HepG2 (cell line): ENCODE data around the gene CBLC. TPM values are rescaled to one million over a fixed set of nuclear protein-coding genes. Genes with fewer than 3 reads are reported as not detected.

ENCODE experiments used
- ATAC-seq: fragments of 200-7000 bp; cut with Tn5 transposase; 3 replicates; pipeline ENCODE4 v1.9.1; 2020; ENCODE audit warnings: mild to moderate bottlenecking, moderate library complexity
- BruUV-seq: library from RNA; stranded (reverse); fragments of 400-500 nt; replicated peaks from 2 replicates; lab custom pipeline; 2021; lab: Mats Ljungman, UMichigan
- CTCF ChIA-PET: fragments of 300-600 bp; formaldehyde crosslinking; extraction: SDS; loops from one replicate; lab custom pipeline; 2021; ENCODE audit warnings: low total read pairs, inconsistent platforms, low intra/inter-chr PET ratio; lab: Yijun Ruan, JAX
- POLR2A ChIA-PET: fragments of 350-600 bp; sonication (Branson Sonifier 250); formaldehyde crosslinking; loops from one replicate; lab custom pipeline; 2020; ENCODE audit warnings: antibody characterized with exemption, inconsistent platforms; lab: Yijun Ruan, JAX
- DNase-seq: peaks from one replicate; pipeline ENCODE4 v3.0.0-alpha.2; 2015; ENCODE audit warnings: low spot score
- FAIRE-seq: peaks from 3 replicates; lab custom pipeline; 2011; peaks lifted over from hg19 to GRCh38; lab: Jason Lieb, UNC
- H2AFZ ChIP-seq: one replicate; pipeline ENCODE4 v1.6.1; 2011; ENCODE audit warnings: low read length, inconsistent platforms
- H3K27ac ChIP-seq: fragments of 300-600 bp; 3 replicates; pipeline ENCODE4 v1.8.0; 2011; ENCODE audit warnings: mixed run types, mild to moderate bottlenecking, mixed read lengths, low read length, inconsistent platforms; ENCODE audit not compliant: insufficient read depth; ENCODE audit errors: extremely low read length
- H3K27me3 ChIP-seq, 2 experiments: fragments of 200-600 bp in 1 of 2; 2 replicates in 1 of 2; 3 replicates in 1 of 2; pipeline versions ENCODE4 v1.6.0 to v1.8.0; 2011; ENCODE audit warnings: low read length in 2 of 2, mild to moderate bottlenecking in 2 of 2, moderate library complexity in 2 of 2, inconsistent platforms in 1 of 2; ENCODE audit not compliant: insufficient read depth in 2 of 2, control insufficient read depth in 1 of 2
- H3K36me3 ChIP-seq, 2 experiments: fragments of 200-600 bp in 1 of 2; replicated peaks in 1 of 2; 2 replicates in 1 of 2; 3 replicates in 1 of 2; pipeline versions ENCODE4 v1.5.1 to v1.8.0; 2011; ENCODE audit warnings: low read length in 2 of 2, inconsistent platforms in 1 of 2; ENCODE audit not compliant: insufficient read depth in 2 of 2, control insufficient read depth in 1 of 2
- H3K4me1 ChIP-seq: 2 replicates; pipeline ENCODE4 v1.5.1; 2012; ENCODE audit warnings: low read length, inconsistent platforms; ENCODE audit not compliant: insufficient read depth
- H3K4me2 ChIP-seq: 2 replicates; pipeline ENCODE4 v1.6.0; 2011; ENCODE audit warnings: low read depth, low read length, inconsistent platforms
- H3K4me3 ChIP-seq, 3 experiments: fragments of 200-600 bp in 1 of 3; sonication (generic), shearing (Covaris generic) in 1 of 3; replicated peaks in 1 of 3; 2 replicates each; pipeline ENCODE4 v1.5.1; 2011 to 2016; ENCODE audit warnings: low read length in 3 of 3, inconsistent platforms in 2 of 3, low read depth in 2 of 3, mild to moderate bottlenecking in 2 of 3, control low read depth in 1 of 3, mixed read lengths in 1 of 3; ENCODE audit not compliant: insufficient read depth in 1 of 3
- H3K79me2 ChIP-seq: one replicate; pipeline ENCODE4 v1.6.1; 2011; ENCODE audit warnings: low read length, inconsistent platforms; ENCODE audit not compliant: insufficient read depth
- H3K9ac ChIP-seq: 2 replicates; pipeline ENCODE4 v1.6.0; 2011; ENCODE audit warnings: mild to moderate bottlenecking, low read depth, low read length, inconsistent platforms; ENCODE audit not compliant: insufficient read depth
- H3K9me3 ChIP-seq: 2 replicates; pipeline ENCODE4 v1.5.1; 2012; ENCODE audit warnings: mild to moderate bottlenecking, low read length
- H4K20me1 ChIP-seq: 2 replicates; pipeline ENCODE4 v1.6.0; 2011; ENCODE audit warnings: inconsistent platforms, mild to moderate bottlenecking, low read length, moderate library complexity; ENCODE audit not compliant: insufficient read depth
- BRCA1 ChIP-seq: sonication (generic); formaldehyde crosslinking; IDR thresholded peaks from 2 replicates; pipeline ENCODE4 v1.4.0; 2020; ENCODE audit warnings: missing genetic modification reagents
- CCAR2 ChIP-seq: fragments of 200-400 bp; formaldehyde crosslinking; optimal IDR thresholded peaks from 2 replicates; pipeline ENCODE3; 2018; ENCODE audit warnings: low read depth, mild to moderate bottlenecking, low read length, moderate library complexity
- GATAD2A ChIP-seq: IDR thresholded peaks from 2 replicates; pipeline ENCODE4 v1.6.1; 2016
- HOXA5 ChIP-seq: sonication (generic); formaldehyde crosslinking; IDR thresholded peaks from 2 replicates; pipeline ENCODE4 v1.4.0; 2020; ENCODE audit warnings: missing genetic modification reagents
- MTF1 ChIP-seq: sonication (generic); formaldehyde crosslinking; IDR thresholded peaks from 2 replicates; pipeline ENCODE4 v1.5.0; 2020; ENCODE audit warnings: missing genetic modification reagents
- NR3C1 ChIP-seq: sonication (generic); formaldehyde crosslinking; IDR thresholded peaks from 2 replicates; pipeline ENCODE4 v1.4.0; 2020; ENCODE audit warnings: missing genetic modification reagents
- POLR2A ChIP-seq, 2 experiments: IDR thresholded peaks; 2 replicates each; pipeline ENCODE4 v1.6.1; 2011; ENCODE audit warnings: low read depth in 2 of 2, low read length in 2 of 2, mild to moderate bottlenecking in 1 of 2, moderate library complexity in 1 of 2; ENCODE audit not compliant: insufficient read depth in 1 of 2
- REPIN1 ChIP-seq: sonication (generic); formaldehyde crosslinking; IDR thresholded peaks from 2 replicates; pipeline ENCODE4 v1.8.0; 2022; ENCODE audit warnings: missing genetic modification reagents, low read depth, mild to moderate bottlenecking, borderline replicate concordance
- ZFP36 ChIP-seq: fragments of 150-350 bp; IDR thresholded peaks from 2 replicates; pipeline ENCODE4 v1.6.1; 2018; ENCODE audit warnings: borderline replicate concordance, low read length, low read depth; ENCODE audit not compliant: partially characterized antibody
- ZNF780A ChIP-seq: sonication (generic); formaldehyde crosslinking; IDR thresholded peaks from 2 replicates; pipeline ENCODE4 v1.8.0; 2022; ENCODE audit warnings: mild to moderate bottlenecking, missing genetic modification reagents, moderate library complexity
- WGBS: methylation state at CpG from one replicate; pipeline ENCODE4 v1.1.6; 2017; ENCODE audit warnings: low lambda C conversion rate; 5-methylcytosine and 5-hydroxymethylcytosine counted together
- in situ Hi-C: cut with HindIII; loops from 2 replicates; pipeline ENCODE4 v1.10.0; 2017; ENCODE audit warnings: low pct_unique_long_range_greater_than_20kb; ENCODE audit not compliant: extremely low pct_ligation_motif_present
- intact Hi-C: fragments of 100-400 bp; cut with micrococcal nuclease; formaldehyde crosslinking; loops from one replicate; pipeline ENCODE4 v1.10.0; 2022; ENCODE audit not compliant: unreplicated experiment
- polyA plus RNA-seq, 8 experiments: library from polyadenylated mRNA; depleted of rRNA in 3 of 8; stranded (reverse) in 7 of 8; unstranded in 1 of 8; fragments of >200 nt; fragmentation: Illumina TruSeq in 4 of 8; extraction: Trizol in 4 of 8; gene quantifications; 2 replicates each; pipeline versions ENCODE4 v1.2.1 to v1.2.3, GENCODE V29; 2011 to 2016; ENCODE audit warnings: low read depth in 4 of 8, missing spikeins in 1 of 8, mixed read lengths in 1 of 8; ENCODE audit not compliant: insufficient read depth in 1 of 8
- total RNA-seq, 5 experiments: library from RNA; depleted of rRNA; stranded (reverse); fragments of >200 nt; fragmentation: Illumina TruSeq; extraction: Trizol; gene quantifications; 2 replicates each; pipeline ENCODE4 v1.2.3, GENCODE V29; 2016; ENCODE audit warnings: low read depth in 1 of 5
- TF ChIP-seq, protein P1 (sequence below): IDR thresholded peaks from 2 replicates; pipeline ENCODE4 v1.6.1; 2016; ENCODE audit warnings: low read depth, borderline replicate concordance
- TF ChIP-seq, protein P2 (sequence below): sonication (generic); formaldehyde crosslinking; conservative IDR thresholded peaks from 2 replicates; pipeline ENCODE4 v1.4.0; 2020; ENCODE audit warnings: mild to moderate bottlenecking, missing genetic modification reagents, moderate library complexity
- TF ChIP-seq, protein P3 (sequence below): sonication (generic); formaldehyde crosslinking; IDR thresholded peaks from 2 replicates; pipeline ENCODE4 v1.4.0; 2020; ENCODE audit warnings: missing genetic modification reagents, mild to moderate bottlenecking, borderline replicate concordance
- TF ChIP-seq, protein P4 (sequence below): sonication (generic); formaldehyde crosslinking; IDR thresholded peaks from 2 replicates; pipeline ENCODE4 v1.4.0; 2020; ENCODE audit warnings: missing genetic modification reagents

The CBLC gene
- total and polyA plus RNA-seq, 2 of the 13 experiments (the other 11 are each of a cell fraction or from before 2014, with no cell fraction given) = 1.8 to 2.6 TPM

DNA sequence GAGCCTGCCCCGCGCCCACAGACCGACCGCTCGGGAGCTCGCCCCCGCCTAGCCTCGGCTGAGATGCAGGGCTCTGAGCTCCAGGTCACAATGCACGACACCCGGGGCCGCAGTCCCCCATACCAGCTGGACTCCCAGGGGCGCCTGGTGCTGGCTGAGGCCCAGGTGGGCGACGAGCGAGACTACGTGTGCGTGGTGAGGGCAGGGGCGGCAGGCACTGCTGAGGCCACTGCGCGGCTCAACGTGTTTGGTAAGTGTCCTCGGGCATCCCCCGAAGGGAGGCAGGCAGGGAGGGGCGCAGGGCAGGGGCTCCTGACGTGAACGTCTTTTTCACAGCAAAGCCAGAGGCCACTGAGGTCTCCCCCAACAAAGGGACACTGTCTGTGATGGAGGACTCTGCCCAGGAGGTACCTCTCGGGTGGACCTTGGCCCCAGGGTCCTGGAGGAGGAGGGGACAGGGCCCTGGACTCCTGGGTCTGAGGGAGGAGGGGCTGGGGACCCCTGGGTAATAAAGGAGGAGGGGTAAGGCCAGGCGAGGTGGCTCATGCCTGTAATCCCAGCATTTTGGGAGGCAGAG lies 34.5 kb downstream of the CBLC start:
- POLR2A ChIA-PET = interaction anchor here (1.0 to 3.3 kb wide), 2 partner anchors 10 to 27 kb away, joined by 4 to 18 read pairs; no protein-coding TSS in a partner anchor
- TF ChIP-seq POLR2A (IDR thresholded peaks at IDR 0.05; ENCODE audit: insufficient read depth in 1 of 2, low read depth in 2 of 2, low read length in 2 of 2) (peak in 1 of 2 experiments; percentile 38; a peak in 1 of 4 replicates), ZFP36 (no peak), GATAD2A (CRISPR knock-in tag) (peak; percentile 93), HOXA5 (no peak; the same call in 1 of the 2 replicates), BRCA1 (CRISPR knock-in tag) (no peak), ZNF780A (CRISPR knock-in tag) (no peak), REPIN1 (CRISPR knock-in tag) (peak; percentile 31; the same call in 1 of the 2 replicates), NR3C1 (CRISPR knock-in tag) (no peak), CCAR2 (no peak), MTF1 (no peak)
- TF ChIP-seq, protein P1, sequence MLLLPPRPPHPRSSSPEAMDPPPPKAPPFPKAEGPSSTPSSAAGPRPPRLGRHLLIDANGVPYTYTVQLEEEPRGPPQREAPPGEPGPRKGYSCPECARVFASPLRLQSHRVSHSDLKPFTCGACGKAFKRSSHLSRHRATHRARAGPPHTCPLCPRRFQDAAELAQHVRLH (CRISPR knock-in tag) = peak; percentile 29; the same call in 1 of the 2 replicates
- TF ChIP-seq, protein P2, sequence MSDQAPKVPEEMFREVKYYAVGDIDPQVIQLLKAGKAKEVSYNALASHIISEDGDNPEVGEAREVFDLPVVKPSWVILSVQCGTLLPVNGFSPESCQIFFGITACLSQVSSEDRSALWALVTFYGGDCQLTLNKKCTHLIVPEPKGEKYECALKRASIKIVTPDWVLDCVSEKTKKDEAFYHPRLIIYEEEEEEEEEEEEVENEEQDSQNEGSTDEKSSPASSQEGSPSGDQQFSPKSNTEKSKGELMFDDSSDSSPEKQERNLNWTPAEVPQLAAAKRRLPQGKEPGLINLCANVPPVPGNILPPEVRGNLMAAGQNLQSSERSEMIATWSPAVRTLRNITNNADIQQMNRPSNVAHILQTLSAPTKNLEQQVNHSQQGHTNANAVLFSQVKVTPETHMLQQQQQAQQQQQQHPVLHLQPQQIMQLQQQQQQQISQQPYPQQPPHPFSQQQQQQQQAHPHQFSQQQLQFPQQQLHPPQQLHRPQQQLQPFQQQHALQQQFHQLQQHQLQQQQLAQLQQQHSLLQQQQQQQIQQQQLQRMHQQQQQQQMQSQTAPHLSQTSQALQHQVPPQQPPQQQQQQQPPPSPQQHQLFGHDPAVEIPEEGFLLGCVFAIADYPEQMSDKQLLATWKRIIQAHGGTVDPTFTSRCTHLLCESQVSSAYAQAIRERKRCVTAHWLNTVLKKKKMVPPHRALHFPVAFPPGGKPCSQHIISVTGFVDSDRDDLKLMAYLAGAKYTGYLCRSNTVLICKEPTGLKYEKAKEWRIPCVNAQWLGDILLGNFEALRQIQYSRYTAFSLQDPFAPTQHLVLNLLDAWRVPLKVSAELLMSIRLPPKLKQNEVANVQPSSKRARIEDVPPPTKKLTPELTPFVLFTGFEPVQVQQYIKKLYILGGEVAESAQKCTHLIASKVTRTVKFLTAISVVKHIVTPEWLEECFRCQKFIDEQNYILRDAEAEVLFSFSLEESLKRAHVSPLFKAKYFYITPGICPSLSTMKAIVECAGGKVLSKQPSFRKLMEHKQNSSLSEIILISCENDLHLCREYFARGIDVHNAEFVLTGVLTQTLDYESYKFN (CRISPR knock-in tag) = peak; percentile 94
- TF ChIP-seq, protein P3, sequence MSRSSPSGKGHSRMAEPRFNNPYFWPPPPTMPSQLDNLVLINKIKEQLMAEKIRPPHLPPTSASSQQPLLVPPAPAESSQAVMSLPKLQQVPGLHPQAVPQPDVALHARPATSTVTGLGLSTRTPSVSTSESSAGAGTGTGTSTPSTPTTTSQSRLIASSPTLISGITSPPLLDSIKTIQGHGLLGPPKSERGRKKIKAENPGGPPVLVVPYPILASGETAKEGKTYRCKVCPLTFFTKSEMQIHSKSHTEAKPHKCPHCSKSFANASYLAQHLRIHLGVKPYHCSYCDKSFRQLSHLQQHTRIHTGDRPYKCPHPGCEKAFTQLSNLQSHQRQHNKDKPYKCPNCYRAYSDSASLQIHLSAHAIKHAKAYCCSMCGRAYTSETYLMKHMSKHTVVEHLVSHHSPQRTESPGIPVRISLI (CRISPR knock-in tag) = no peak
- TF ChIP-seq, protein P4, sequence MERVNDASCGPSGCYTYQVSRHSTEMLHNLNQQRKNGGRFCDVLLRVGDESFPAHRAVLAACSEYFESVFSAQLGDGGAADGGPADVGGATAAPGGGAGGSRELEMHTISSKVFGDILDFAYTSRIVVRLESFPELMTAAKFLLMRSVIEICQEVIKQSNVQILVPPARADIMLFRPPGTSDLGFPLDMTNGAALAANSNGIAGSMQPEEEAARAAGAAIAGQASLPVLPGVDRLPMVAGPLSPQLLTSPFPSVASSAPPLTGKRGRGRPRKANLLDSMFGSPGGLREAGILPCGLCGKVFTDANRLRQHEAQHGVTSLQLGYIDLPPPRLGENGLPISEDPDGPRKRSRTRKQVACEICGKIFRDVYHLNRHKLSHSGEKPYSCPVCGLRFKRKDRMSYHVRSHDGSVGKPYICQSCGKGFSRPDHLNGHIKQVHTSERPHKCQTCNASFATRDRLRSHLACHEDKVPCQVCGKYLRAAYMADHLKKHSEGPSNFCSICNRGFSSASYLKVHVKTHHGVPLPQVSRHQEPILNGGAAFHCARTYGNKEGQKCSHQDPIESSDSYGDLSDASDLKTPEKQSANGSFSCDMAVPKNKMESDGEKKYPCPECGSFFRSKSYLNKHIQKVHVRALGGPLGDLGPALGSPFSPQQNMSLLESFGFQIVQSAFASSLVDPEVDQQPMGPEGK (CRISPR knock-in tag) = peak; percentile 91

More for the DNA sequence above, 34.5 kb downstream of the CBLC start:
- Histone ChIP-seq H3K9me3 (no peaks in the 10 kb centered on the region), H3K4me3 (peak overlapping the region in 2 of 3 experiments; percentile 6 to 62; a peak in 2 of 6 replicates), H3K36me3 (peaks cover 8 to 33% of the 10 kb centered on the region in 2 experiments), H2AFZ (no peak overlapping the region), H3K4me2 (peak overlapping the region; percentile 83), H3K27ac (peak overlapping the region; percentile 67), H3K9ac (peak overlapping the region; percentile 49), H3K79me2 (peaks cover 21% of the 10 kb centered on the region), H3K4me1 (peaks cover 60% of the 10 kb centered on the region), H3K27me3 (no peaks in the 10 kb centered on the region; a peak in 1 of 5 replicates), H4K20me1 (0 out of 2 replicates have a peak, but pooled peaks cover 8% of the 10 kb centered on the region)
- no TSS peak for BruUV-seq
- whole genome bisulfite sequencing = 23% methylated on average over 14 of the region's 28 CpGs
- peak; percentile 64 for DNase-seq
- in situ Hi-C loops = no loop called here
- ATAC-seq = no peak
- CTCF ChIA-PET = no interaction called here
- peak; percentile 15 for FAIRE-seq
- intact Hi-C loops = loop anchor here (1.0 kb wide), 1 partner anchor 11 kb away; no protein-coding TSS in a partner anchor
